GM19324 (cell line): ENCODE data around the gene SLIT3.

ENCODE experiments used
- ATAC-seq: cut with Tn5 transposase; IDR thresholded peaks from one replicate; pipeline ENCODE4 v1.9.1; 2021; ENCODE audit warnings: mild to moderate bottlenecking, moderate library complexity; ENCODE audit not compliant: unreplicated experiment, low FRiP score

Gene SLIT3

DNA sequence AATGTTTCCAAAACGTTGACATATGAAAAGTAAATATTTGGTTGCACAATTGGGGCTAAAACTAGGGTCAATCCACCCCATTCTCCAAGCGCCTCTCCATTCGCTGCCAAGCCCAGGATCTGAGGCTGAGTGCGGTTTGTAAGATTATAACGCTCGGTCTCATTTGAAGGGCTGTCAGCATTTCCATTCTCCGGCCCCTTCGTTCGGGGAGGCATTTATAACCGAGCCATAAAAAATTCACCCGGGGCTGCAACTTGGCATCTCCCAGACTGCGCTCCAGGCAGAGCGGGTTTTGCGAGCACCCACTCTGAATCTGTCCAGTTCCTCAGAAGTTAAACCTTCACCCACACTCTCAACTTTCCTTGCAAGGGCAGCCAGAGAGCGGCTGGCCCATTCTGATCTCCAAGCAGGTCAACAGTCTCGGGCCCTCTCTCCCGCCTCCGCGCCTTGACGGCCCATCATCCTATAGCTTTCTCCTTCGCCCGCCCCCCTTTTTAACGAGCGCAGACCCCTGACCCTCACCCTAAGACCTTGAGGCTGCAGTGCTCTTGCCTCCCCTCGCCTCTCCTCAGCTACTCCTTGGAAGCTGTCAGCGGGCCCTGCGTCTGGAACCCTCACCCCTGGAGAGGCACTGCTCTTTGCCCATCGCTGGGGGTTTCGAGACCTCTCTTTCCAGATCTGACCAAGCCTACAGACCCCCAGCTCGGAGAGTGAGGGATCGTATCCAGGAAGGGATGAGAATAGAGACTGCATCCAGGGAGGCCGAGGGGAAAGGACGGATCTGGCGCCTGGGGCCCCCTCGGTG, 1.1 kb downstream of the SLIT3 start:
- no peak for ATAC-seq

DNA sequence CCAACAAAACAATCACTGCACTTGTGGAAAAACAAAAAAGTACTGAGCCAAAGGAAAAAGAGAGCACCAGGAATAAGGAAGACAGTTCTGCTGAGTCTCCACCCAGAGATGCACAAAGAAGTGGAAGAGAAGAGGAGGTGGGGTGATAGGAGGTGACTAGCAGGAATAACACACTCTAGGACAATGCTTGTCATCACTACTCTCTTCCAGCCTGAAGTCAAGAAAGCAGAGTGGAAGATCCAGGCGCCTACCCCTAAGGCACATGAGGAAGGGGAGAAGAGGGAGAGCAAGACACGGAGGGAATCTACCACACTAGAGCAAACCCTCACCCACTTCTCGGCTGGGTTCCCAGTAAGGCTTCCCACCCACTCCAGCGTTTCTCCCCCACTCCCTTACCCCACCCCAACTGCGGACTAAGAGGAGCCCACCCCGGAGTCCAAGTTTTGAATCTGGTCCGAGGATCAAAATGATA, 1.7 kb downstream of the SLIT3 start:
- ATAC-seq: no peak

DNA sequence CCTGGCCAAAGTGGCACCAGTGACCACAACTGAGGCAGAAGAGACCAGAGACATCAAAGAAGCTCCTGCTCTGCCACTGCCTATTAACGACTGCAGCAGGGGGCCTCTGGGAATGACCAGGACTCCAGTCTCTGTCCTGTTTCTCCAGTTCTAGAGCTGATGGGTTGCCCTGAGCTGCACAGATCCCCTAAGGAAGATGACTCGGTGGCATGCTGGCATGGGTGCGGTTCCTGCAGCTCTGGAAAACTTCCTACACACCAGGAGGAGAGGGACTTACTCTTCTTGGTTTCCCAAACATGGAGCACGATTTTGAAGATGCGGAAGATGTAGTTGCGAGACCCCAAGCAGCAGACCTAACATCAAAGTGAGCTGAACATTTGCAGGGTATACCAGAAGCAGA, 2.7 kb downstream of the SLIT3 start:
- ATAC-seq: no peak

DNA sequence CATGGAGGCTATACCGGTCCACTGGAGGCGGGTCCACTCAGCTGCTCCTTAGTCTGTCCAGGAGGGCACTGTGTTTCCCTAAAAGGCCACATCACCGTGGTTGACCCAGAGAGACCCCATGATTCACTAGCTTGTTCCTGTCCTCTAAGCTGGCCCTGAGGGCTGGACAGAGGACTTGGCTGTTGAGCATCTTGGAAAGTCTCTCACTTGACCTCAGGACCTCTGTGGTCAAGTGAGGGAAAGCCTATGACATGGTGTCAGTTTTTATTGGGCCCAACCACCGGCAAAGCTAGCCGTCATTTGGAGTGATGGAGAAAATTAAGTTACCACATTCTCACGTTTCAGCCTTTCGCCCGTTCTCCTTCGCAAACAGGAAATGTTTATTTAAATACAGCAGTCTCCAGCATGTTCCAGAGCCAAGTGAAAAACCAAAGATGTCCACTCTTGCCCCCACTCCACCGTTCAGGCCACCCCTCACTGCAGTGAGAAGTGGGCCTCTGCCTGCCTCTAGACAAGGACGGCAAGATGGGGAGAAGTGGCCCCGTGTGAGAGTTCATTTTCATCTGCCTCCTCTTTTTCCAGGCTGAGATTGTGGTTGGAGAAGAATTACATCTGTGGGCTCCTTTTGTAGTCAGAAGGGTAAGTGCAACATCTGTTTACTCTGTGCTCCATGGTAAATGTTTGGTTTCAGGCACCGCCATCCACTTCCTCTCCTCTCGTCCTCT, 4.4 kb downstream of the SLIT3 start:
- ATAC-seq: no peak

DNA sequence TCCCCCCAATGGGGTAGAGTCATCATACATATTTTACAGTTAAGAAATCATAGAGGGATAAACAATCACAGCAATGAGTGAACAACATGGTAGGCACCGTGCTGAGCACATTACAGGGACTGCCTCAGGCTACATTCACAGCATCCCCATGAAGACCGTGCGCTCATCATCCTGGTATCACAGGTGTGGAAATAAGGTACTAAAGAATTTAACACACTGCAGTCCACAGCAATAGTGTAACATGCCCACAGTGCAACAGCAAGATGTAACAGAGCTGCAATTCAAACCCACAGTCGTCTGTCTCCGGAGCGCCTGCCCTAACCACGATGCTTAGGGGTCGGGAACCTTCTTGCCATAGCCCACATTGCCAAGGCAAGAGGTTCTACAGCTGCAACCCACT, 5.6 kb downstream of the SLIT3 start:
- no peak for ATAC-seq

DNA sequence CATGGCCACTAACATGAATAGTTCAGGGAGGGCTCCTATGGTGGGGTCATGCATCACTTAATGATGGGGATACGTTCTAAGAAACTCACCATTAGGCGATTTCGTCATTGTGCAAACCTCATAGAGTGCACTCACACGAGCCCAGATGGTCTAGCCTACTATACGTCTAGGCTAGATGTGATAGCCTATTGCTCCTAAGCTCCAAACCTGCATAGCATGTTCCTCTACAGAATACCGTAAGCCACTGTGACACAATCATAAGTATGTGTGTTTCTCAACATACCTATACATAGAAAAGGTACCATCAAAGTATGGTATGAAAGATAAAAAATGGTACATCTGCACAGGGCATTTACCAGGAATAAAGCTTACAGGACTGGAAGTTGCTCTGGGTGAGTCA, 6.3 kb downstream of the SLIT3 start:
- ATAC-seq: no peak

DNA sequence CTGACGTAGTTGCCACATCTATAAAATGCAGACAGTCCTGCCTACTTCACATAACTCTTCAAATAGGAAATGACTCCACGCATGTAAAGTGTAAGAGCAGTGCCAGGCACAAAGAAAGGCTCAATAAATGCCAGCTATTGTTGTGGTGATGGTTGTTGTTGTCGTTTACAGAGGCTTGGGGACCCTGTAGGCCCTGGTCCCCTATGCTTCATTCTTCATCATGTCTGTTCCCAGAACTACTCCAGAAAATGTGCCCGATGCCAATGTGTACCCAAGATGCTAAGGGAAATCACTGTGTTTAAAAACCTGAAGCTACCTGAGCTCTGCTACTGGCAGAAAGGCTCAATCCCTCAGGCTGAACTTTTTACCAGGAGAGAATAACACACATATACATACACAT, 9.1 kb downstream of the SLIT3 start:
- ATAC-seq: no peak

DNA sequence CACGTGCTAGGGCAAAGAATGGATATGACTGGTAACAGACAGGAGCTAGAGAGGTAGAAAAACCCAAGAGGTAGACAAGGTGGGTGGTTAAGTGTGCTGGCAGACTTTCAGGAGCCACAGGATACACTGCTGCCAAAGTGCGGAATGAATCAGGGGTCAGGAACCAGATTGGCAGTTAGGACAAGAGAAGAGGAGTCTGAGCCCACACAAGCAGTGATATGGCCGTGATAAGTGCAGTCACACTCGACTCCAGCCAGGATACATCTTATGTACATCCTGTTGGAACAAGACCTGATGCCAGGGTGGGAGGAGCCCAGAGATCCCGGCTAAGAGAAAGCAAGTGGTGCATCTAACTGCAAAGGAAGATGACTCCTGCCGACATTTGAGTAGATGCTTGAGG, 10.0 kb downstream of the SLIT3 start:
- ATAC-seq: no peak

DNA sequence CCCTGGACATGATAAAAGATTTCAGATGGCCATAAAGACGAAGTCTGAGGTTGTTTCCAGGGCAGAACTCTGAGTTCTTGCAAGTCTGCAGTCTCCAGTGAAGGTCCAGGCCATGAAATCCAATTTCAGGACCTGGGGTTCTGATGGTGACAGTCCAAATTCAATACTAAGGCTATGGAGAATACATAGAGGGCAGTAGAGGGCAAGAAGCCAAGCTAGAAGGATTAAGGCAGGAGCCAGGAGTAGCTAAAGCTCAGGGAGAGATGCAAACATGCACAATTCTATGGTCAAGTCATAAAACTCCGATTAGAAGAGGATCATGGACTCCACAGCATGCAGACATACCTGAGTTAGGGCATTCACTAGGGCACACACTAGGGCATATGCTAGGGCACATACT, 11.4 kb downstream of the SLIT3 start:
- ATAC-seq: no peak

DNA sequence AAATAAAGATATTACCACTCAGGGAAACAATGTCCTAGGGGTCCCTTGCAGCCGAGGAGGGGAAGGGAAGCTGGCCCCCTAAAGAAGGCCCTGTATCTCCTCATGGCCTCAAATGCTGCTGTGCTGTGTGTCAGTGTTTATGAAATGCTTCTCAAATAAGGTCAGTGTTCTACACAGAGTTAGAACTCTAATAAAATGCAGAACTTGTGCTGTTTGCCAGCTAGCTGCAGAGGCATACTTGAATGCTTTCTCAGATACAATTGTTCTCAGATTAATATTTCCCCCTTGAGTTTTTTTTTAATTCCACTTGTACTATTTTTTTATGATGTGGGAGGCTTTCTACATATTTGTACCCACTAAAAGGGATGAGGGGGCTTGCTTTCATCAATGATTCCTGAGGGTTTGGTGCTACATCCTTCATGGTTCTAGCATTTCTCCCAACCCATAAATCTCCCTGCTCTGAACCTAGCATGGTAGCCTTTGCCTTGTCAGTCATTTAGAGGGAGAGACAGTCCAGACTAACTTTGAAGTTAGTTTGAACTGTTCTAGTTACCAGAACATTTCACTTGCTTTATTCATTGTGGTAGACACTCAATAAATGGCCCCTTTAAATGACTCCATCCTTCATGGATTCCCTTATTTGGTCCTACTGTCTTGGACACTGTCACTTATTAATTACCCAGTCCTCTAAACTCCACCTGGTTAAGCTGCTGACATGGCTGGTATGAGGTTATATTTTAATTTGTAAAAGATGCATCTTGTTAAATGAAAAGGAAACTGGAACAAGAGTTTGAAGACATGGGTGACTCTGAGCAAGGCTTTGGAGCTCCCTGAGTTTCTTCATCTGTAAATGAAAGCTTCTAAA, 12.6 kb downstream of the SLIT3 start:
- ATAC-seq: no peak

DNA sequence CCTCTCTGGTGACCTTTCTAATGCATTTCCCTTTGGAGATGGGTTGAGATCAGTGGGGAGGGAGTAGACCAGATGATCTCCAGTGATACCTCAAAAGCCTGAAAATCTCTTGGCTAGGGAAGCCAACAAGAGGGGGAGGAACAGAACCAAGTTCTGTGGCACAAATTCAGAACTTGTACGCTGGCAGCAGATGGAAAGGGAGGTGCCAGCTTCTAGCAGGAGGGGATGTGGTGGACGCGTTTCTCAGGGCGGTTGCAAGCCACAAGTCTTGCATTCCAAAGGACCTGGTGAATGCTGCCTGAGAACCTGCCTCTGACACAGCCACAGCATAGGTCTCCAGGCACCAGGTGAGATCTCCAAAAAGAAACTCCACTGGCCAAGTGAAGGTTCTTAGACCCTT, 13.4 kb downstream of the SLIT3 start:
- ATAC-seq: no peak

DNA sequence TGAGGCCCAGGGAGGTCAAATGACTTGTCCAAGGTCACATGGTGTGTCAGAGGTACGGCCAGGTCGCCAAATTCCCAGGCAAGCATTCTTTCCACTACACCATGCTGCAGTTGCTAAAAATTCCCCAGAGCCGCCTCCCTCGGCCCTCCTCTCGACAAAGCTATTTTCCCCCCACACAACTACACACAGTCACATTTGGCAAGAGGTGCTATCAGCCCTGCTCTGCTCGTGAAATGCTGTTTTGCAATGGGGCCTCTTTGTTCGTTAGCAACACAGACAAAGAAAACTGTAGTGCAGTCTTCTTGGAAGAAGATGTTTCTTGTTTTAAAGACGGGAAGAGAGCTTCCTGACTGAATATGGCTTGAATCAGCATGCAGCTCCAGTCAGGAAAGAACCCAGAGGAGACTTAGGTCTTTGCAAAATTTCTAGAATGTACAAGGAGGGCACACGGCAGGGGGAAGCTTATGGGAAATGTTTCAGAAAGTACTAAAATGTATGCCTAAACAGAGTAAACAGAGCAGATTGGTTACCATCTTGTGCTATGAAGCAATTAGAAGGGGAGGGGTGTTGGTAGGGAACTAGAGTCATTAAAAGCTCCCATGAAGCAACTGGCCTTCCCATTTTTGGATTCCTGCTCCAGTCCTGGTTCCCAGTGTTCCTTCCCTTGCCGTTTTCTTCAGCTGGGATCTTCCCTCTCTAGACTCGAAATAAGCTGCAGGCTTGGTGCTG, 14.2 kb downstream of the SLIT3 start:
- no peak for ATAC-seq

DNA sequence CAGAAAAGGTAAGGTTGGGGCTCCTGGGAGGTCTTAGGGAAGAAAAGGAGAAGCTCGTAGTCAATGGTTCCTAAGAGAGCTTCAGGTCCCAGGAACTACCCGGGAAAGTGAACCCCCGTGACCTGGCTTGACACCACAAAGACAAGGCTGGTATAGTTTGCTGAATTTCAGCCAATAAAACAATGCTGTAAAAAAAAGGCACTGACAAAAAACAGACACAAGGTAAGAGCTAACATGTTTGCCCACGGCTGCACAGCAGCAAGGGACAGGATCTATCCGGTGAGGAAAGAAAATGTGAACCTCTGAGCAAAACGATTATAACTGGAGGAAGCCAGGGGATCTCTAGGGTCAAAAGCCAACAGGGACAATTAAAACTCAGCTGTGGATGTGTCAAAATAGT, 17.1 kb downstream of the SLIT3 start:
- ATAC-seq: no peak

DNA sequence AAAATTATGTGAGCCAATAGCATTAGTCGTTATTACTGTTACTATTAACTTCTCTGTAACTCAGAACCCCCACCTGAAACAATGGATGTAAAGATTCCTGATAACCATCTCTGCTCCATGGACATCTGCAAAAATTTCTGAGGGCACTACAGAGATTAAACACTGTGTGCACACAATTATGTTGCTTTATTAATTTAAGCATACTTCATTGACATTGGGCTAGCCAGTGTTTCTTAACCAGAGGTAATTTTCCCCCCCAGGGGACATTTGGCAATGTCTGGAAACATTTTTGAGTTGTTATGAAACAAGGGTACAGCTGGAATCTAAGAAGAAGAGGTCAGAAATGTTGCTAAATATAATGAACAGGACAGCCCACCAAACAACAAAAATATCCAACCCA, 19.3 kb downstream of the SLIT3 start:
- no peak for ATAC-seq

DNA sequence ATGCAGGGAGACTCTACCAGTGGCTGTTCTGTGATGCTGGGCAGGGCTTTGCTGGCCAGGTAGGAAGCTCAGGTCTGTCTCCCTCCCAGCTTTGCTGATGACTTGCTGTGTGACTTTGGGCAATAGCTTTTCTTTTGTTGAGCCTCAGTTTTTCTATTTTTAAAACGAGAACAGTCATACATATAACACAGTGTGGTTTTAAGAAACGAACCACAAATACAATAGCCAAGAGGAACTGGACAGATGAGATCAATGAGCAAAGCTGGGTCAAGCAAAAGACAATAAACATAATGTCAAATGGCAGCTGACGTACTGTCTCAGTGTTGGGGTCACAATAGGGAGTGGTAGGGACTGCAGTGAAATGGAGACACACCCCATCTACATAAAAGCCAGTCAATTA, 20.2 kb downstream of the SLIT3 start:
- no peak for ATAC-seq

DNA sequence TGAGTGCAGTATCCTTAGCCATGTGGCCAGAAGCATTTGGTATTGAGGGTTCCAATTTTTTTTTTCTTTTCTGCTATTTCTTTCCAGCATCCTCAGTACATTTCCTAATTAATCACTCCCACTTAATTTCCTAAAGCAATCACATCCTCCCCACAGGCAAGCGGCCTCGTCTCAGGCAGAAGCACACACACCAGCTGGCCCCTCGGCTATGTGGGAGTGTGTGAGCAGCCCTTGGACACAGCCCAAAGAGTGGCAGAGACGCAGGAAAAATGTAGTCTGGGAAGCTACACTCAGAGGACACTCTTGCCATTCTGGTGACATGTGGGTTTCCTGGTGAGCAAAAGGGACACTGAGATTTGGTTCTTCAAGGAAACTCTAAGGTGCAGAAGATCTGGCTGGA, 20.7 kb downstream of the SLIT3 start:
- no peak for ATAC-seq

DNA sequence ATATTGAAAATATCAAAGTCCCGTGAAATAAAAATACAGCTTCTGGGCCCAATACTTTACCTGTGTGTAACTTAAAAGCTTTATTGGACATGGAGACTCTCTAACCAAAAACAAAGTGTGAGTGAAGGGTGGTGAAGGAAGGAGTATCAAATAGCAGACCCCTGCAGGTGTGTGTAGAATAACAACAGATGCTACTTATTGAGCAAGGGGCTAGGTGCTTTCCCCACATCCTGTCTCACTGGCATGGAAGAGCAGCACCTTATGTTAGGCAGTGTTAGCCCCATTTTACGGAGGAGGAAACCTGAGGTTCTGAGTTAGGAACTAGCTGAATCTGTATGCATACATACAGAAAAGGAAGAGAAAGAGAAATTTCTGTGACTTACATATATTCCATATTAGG, 21.8 kb downstream of the SLIT3 start:
- no peak for ATAC-seq

DNA sequence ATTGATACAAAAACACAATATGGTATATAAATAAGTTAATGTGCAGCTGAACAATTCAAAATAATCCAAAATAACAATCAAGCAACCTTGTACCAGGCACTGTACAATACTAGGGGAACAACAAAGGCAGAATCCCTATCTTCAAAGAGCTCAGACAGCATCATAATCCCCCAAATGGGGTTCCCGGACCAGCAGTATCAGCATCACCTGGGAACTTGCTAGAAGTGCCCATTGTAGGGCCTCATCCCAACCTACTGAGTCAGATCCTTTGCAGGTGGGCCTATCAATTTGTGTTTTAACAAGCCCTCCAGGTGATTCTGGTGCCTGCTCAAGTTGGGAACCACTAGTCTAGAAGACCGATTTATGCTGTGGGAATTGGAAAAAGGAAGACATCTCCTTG, 27.1 kb downstream of the SLIT3 start:
- no peak for ATAC-seq

DNA sequence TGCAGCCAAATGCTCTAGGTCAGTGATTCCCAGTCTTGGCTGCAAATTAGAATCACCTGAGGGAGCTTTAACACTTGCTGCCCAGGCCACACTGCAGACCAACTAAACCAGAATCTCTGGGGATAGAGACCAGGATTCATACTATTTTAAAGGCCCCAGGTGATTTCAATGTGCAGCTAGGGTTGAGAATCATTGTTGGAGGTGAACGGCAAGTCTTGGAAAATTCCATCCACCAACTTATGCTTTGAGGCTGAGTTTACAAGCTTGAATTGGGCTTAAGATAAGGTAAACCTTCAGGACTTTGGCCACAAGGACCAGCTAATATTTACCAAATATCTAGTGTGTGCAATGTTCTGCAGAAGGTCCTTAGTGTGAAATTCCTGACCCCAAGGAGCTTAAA, 27.5 kb downstream of the SLIT3 start:
- ATAC-seq: no peak

DNA sequence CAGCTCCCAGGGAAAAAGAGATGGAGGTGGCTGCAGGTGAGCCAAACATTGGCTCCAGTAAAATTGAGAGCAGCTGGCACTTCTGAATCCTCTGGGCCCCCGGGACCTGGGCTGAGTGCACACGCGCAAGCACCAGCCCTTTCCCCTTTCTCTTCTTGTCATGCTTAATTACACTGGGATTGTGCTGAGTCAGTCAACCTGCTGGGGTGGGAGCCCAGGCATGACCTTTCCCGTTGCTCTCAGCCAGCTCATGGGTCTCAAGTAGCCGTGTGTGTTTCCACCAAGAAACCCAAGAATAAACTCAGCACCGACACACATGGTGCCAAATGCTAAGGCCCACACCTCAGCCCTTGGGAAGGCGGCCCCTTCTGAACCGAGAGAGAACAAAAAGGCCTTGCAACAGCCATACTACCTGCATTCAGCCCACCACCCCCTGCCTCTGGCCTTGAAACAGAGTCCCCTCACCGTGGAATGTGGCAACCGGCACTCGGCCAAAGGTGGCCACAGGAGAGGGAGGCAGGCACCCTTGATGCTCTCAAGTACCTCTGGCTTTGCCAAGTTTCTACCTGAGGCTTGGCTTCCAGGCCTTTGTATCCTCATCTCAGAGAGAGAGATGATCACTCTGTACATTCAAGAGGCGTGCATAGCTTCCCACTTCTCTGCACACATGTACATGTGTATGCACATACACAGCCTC, 28.1 kb downstream of the SLIT3 start:
- ATAC-seq: no peak
